Chondrocyte (in vitro differentiated cells): ENCODE data around the gene LMO7. TPM values are rescaled to one million over a fixed set of nuclear protein-coding genes. Genes with fewer than 3 reads are reported as not detected.
A peak's percentile ranks its signal among the peaks of the same experiment; 100 is the strongest.

Source experiments
- DNase-seq: peaks from one replicate; pipeline ENCODE4 v3.0.0; 2021; ENCODE audit warnings: mixed read lengths, low spot score
- H3K27ac Mint-ChIP-seq: one replicate; pipeline ENCODE4 v1.8.0; 2021; ENCODE audit warnings: mild to moderate bottlenecking, moderate library complexity, mixed read lengths; ENCODE audit not compliant: unreplicated experiment
- H3K27me3 Mint-ChIP-seq: 2 replicates; pipeline ENCODE4 v1.8.0; 2021; ENCODE audit warnings: low read depth, mixed read lengths
- H3K36me3 Mint-ChIP-seq: 2 replicates; pipeline ENCODE4 v1.8.0; 2021; ENCODE audit warnings: low read depth, mixed read lengths
- H3K4me1 Mint-ChIP-seq: 2 replicates; pipeline ENCODE4 v1.8.0; 2021; ENCODE audit warnings: low read depth, mild to moderate bottlenecking, mixed read lengths
- H3K4me3 Mint-ChIP-seq: one replicate; pipeline ENCODE4 v1.8.0; 2021; ENCODE audit warnings: mild to moderate bottlenecking, moderate library complexity, mixed read lengths; ENCODE audit not compliant: unreplicated experiment
- H3K9me3 Mint-ChIP-seq: 2 replicates; pipeline ENCODE4 v1.8.0; 2021; ENCODE audit warnings: low read depth, mixed read lengths
- total RNA-seq: library from RNA; stranded (reverse); gene quantifications from 3 replicates; pipeline ENCODE4 v1.2.1, GENCODE V29; 2021
- TF ChIP-seq, protein P1 (sequence below): fragments of 200-600 bp; sonication (generic); IDR thresholded peaks from 2 replicates; pipeline ENCODE4 v1.5.0; 2021; ENCODE audit warnings: antibody characterized with exemption, mild to moderate bottlenecking, moderate library complexity

The LMO7 gene
- total RNA-seq, 1 donor from 2014 or later = 199 TPM

DNA sequence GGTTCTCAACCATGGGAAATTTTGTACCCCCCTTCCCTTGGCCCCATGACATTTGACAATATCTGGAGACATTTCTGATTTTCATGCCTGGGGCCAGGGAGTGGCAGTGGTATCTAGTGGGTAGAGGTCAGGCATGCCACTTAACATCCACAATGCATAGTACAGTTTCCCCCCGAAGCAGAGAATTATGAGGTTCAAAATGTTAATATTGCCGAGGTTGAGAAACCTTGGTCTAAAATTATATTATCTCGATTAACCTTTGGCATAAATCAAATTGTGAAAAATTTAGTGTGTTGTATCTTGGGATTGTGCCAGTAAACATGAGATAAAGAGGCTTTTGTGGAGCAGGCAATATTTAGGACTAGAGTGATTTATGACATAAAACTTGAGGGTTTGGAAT lies 147.9 kb downstream of the LMO7 start:
- peaks cover 10% of the 10 kb centered on the region for H3K36me3 Mint-ChIP-seq
- H3K4me1 Mint-ChIP-seq = peaks cover 30% of the 10 kb centered on the region
- H3K4me3 Mint-ChIP-seq = no peak overlapping the region
- peaks cover 14% of the 10 kb centered on the region for H3K9me3 Mint-ChIP-seq
- no peaks in the 10 kb centered on the region for H3K27me3 Mint-ChIP-seq
- no peak for DNase-seq
- no peak overlapping the region for H3K27ac Mint-ChIP-seq
- TF ChIP-seq, protein P1, sequence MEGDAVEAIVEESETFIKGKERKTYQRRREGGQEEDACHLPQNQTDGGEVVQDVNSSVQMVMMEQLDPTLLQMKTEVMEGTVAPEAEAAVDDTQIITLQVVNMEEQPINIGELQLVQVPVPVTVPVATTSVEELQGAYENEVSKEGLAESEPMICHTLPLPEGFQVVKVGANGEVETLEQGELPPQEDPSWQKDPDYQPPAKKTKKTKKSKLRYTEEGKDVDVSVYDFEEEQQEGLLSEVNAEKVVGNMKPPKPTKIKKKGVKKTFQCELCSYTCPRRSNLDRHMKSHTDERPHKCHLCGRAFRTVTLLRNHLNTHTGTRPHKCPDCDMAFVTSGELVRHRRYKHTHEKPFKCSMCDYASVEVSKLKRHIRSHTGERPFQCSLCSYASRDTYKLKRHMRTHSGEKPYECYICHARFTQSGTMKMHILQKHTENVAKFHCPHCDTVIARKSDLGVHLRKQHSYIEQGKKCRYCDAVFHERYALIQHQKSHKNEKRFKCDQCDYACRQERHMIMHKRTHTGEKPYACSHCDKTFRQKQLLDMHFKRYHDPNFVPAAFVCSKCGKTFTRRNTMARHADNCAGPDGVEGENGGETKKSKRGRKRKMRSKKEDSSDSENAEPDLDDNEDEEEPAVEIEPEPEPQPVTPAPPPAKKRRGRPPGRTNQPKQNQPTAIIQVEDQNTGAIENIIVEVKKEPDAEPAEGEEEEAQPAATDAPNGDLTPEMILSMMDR = no peak

DNA sequence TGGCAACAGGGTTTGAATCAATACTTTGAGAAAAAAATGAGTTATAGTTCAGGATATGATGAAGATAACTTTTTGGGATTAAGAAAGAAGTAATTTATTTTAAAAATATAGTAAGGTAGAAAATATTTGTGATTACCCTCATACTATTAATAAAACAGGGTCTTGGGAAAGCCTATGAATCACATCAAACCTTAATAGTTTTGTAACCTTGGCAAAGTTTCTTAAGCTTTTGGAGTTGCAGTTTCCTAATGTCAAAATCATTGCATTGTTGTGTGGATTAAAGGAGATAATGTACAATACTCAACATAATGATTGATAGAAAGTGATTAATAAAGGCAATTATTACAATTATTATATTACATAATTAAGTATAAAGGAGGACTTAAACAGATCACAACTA lies 149.0 kb downstream of the LMO7 start:
- no peaks in the 10 kb centered on the region for H3K27me3 Mint-ChIP-seq
- H3K9me3 Mint-ChIP-seq = peaks cover 10% of the 10 kb centered on the region
- peaks cover 22% of the 10 kb centered on the region for H3K4me1 Mint-ChIP-seq
- H3K27ac Mint-ChIP-seq = no peak overlapping the region
- TF ChIP-seq, protein P1 = no peak
- no peak overlapping the region for H3K4me3 Mint-ChIP-seq
- peaks cover 4% of the 10 kb centered on the region for H3K36me3 Mint-ChIP-seq
- DNase-seq = no peak

DNA sequence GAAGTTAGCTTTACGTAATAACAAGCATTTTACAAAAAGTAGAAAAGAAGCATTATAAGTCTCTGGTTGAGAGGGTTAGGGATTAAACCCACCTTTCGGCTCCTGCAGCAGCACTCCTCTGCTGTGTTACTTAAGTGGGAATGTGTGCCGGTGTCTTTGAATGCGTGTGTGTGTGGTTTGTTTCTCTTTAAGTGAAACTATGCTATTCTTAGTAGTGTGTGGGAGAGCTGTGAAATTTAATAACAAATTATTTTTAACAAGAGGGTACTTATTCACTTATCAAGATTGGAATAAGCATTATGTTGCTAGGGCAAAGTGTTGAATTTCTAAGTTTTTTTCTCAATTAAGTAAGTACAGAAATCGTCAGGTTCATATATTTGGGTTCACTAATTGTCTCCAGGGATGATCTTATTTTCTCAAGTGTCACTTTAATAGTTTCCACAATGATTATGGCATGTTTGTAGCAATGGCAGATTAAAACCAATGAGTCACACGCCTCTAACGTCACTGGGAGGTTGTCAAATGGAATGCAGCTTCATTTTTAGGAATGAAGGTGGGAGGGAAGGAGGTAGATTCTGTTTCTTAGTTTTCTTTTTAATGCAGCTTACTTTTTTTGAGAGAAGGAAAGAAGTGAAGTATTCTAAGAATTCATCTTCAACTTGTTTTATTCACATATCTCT lies 151.3 kb downstream of the LMO7 start:
- H3K9me3 Mint-ChIP-seq = peaks cover 5% of the 10 kb centered on the region
- peaks cover 25% of the 10 kb centered on the region for H3K4me1 Mint-ChIP-seq

DNA sequence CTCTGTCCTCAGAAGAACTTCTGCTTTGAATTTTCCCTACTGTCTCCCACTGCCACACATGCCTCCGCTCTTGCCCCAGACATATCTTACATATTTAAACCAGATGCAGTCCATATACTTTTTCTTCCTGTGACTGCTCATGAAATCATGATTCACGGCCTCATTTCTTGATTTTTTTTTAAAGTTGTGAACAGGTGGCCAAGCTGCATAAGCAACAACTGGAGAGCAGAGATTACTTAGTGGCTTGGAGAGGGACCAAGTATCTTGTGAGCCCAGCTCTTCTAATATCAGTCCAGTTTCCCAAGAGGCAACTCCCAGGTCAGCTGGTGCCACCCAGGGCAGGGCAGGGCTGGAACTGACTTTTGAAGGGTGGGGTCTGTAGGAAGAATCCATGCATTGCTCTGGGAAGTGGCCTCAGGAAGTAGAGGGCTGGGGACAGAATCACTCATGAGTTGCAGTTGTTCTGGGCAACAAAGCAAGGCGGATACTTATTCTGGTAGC lies 152.4 kb downstream of the LMO7 start:
- H3K4me1 Mint-ChIP-seq = peaks cover 33% of the 10 kb centered on the region
- H3K27me3 Mint-ChIP-seq = no peaks in the 10 kb centered on the region
- H3K4me3 Mint-ChIP-seq = no peak overlapping the region
- no peaks in the 10 kb centered on the region for H3K36me3 Mint-ChIP-seq
- no peak for DNase-seq
- TF ChIP-seq, protein P1 = no peak
- H3K27ac Mint-ChIP-seq = no peak overlapping the region
- no peaks in the 10 kb centered on the region for H3K9me3 Mint-ChIP-seq

More for the DNA sequence above, 151.3 kb downstream of the LMO7 start:
- H3K27ac Mint-ChIP-seq = no peak overlapping the region
- DNase-seq = no peak
- TF ChIP-seq, protein P1 = no peak
- H3K36me3 Mint-ChIP-seq = peaks cover 4% of the 10 kb centered on the region
- no peaks in the 10 kb centered on the region for H3K27me3 Mint-ChIP-seq
- H3K4me3 Mint-ChIP-seq = no peak overlapping the region

DNA sequence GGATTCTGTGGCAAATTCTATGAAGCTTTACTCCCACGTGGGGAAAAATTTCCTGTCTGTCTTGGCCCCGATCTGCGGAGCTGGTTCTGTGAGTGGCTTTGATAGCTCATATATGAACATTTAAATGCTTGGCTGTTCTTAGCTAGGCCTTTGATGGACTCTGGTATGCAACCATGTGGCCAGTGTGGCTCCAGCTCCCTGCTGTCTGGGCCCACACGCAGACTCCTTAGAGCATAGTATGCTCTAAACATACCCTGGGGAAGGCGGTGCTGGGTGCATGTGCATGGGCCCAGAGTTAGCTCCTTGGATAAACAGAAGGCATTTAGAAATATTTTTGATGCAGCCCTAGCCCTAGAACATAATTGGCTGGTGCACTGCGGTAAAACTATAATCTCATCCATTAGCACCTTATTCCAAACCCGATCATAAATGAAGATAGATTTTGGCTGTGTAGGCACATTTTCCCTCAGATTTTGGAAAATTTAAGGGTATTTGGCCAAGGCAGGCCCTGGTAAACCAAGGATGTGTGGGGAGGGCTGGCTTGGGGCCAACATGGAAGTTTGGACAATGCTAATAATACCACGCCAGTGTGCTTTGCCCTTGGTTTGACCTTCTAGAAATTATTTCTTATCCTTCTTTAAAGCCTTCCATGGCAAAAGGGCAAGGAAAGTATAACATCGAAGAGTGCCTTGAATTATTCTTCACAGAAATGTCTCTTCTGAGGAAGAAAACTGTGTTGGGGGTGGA lies 153.5 kb downstream of the LMO7 start:
- Mint-ChIP-seq H3K9me3 (no peaks in the 10 kb centered on the region), H3K36me3 (no peaks in the 10 kb centered on the region), H3K4me1 (peaks cover 30% of the 10 kb centered on the region), H3K27me3 (no peaks in the 10 kb centered on the region), H3K27ac (no peak overlapping the region), H3K4me3 (no peak overlapping the region)
- peak; percentile 73 for DNase-seq
- TF ChIP-seq, protein P1 = no peak
